Measurements from ENCODE around the gene SPIN1.

DNA sequence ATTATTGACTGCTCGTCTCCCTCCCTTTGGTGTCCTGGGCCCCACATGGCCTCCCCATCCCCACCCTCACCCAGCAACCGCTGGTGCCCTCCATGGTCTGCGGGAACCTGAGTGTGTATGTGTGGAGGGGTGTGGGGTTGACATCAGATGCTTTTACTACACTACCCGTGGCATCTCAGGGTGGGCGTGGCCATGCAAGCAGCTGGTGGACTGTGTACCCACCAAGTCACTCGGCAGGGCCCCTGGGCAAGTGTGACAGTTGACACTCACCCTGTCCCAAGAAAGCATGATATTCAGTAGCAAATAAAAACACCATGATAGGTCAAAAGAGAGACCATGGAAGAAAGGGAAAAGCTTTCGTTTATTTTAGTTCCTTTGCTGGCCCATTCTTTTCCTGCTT, 139.4 kb downstream of the SPIN1 start:
- no peak for TF ChIP-seq ZNF274 (IDR thresholded peaks at IDR 0.05; ENCODE audit: low read depth, low read length)
- no peak for TF ChIP-seq SUZ12 (IDR thresholded peaks at IDR 0.05; ENCODE audit: extremely low read depth, insufficient read depth, insufficient read length)

Measured in NT2/D1 (cell line).